Stimulated activated naive CD8-positive, alpha-beta T cell treated with anti-CD3 and anti-CD28 coated beads, Interleukin-15, Interleukin-2, amounts not matched to agents 100 U/mL and 50 U/mL, for 24 hours (primary cell): ENCODE results near the gene FGD2.
A peak's percentile ranks its signal among the peaks of the same experiment; 100 is the strongest.
"Not testable (repeated sequence)": the region's sequence is repeated elsewhere in the genome, so short reads cannot be mapped to it uniquely, and the experiment has no call there.

Source experiments
- ATAC-seq: fragments of 150-1000 bp; cut with Tn5 transposase; one replicate; pipeline ENCODE4 v1.10.0; 2021
- DNase-seq: peaks from one replicate; pipeline ENCODE4 v3.0.0; 2021

The FGD2 gene

GRCh38 chr6:37039958-37040357 lies 34.5 kb downstream of the FGD2 start:
- DNase-seq, result no peak
- ATAC-seq, result no peak

DNA sequence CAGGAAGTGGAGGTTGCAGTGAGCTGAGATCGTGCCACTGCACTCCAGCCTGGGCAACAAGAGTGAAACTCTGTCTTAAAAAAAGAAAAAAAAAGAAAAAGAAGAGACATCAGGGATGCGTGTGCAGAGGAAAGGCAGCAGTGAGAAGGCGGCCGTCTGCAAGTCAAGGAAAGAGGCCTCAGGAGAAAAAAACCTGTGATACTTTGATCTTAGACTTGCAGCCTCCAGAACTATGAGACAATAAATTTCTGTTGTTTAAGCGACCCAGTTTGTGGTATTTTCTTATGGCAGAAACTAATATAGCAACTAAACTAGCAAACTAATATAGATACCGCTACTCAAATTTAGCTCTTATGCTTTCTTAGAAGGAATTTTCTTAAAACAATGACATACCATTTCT lies 36.1 kb downstream of the FGD2 start:
- peak; percentile 13 for ATAC-seq
- no peak for DNase-seq

- no peak for DNase-seq
- no peak for ATAC-seq
Observed at GRCh38 chr6:37042150-37042549, 36.7 kb downstream of the FGD2 start.

DNA sequence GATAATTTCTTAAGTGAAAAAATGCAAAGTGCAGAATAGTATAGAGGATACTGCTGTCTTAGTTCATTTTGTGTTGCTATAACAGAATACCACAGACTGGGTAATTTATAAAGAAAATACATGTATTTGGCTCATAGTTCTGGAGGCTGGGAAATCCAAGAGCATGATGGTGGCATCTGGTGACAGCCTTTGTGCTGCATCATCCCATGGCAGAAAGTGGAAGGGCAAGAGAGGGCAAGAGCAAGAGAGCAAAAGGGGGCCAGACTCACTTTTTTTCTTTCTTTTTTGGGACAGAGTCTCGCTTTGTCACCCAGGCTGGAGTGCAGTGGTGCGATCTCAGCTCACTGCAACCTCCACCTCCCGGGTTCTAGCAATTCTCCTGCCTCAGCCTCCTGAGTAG lies 37.6 kb downstream of the FGD2 start:
- ATAC-seq, result not testable (repeated sequence)

DNA sequence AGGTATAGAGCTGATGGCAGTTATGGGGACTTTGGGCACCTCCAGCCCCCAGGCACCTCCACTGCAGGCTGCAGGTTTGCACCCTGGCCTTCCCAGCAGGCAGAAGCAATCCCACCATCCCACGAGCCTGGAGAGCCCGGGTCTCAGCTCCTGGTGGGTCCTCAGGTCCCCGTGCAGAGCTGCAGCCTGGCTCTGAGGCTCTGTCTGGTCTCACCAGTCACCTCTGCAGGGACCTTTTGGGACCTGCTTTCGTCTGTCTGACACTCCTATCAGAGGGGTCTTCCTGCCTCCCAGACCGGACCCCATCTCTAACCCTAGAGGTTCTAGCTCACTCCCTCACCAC lies 41.9 kb downstream of the FGD2 start:
- ATAC-seq, result no peak

More for the DNA sequence above, 37.6 kb downstream of the FGD2 start:
- not testable (repeated sequence) for DNase-seq

GRCh38 chr6:37047689-37048402 lies 42.4 kb downstream of the FGD2 start:
- ATAC-seq (no peak), DNase-seq (no peak)

More for the DNA sequence above, 41.9 kb downstream of the FGD2 start:
- no peak for DNase-seq

DNA sequence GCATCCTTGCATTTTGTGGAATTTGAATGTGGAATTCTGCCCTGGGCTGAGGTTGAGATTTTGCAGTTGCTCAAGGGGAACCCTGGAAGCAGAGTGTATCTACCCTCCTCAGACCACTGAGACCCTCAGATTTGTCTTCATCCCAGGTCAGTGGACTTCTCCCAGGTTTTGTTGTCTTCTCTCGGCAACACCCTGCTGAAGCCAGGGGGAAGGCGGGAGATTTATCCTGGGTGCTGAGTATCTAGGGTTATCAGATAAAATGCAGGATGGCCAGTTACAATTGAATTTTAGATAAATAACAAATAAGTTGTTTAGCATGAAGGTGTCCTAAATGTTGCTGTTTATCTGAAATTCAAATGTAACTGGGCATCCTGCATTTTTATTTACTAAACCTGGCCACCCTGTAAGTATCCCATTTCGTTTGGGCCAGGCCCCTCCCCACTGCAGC lies 43.0 kb downstream of the FGD2 start:
- ATAC-seq (no peak), DNase-seq (no peak)

GRCh38 chr6:37048851-37049757 lies 43.6 kb downstream of the FGD2 start:
- ATAC-seq, result peak; percentile 81
- peak; percentile 79 for DNase-seq

DNA sequence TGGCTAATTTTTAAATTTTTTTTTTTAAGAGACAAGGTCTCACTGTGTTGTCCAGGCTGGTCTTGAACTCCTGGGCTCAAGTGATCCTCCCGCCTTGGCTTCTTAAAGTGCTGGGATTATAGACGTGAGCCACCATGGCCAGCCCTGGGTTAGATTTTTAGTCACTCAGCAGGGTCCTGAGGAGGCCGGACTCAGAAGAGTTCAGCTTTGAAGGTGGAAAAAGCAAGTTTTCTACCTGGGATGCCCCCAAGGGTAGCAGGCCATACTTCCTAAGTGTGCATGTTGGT lies 44.2 kb downstream of the FGD2 start:
- ATAC-seq, result no peak
- no peak for DNase-seq

DNA sequence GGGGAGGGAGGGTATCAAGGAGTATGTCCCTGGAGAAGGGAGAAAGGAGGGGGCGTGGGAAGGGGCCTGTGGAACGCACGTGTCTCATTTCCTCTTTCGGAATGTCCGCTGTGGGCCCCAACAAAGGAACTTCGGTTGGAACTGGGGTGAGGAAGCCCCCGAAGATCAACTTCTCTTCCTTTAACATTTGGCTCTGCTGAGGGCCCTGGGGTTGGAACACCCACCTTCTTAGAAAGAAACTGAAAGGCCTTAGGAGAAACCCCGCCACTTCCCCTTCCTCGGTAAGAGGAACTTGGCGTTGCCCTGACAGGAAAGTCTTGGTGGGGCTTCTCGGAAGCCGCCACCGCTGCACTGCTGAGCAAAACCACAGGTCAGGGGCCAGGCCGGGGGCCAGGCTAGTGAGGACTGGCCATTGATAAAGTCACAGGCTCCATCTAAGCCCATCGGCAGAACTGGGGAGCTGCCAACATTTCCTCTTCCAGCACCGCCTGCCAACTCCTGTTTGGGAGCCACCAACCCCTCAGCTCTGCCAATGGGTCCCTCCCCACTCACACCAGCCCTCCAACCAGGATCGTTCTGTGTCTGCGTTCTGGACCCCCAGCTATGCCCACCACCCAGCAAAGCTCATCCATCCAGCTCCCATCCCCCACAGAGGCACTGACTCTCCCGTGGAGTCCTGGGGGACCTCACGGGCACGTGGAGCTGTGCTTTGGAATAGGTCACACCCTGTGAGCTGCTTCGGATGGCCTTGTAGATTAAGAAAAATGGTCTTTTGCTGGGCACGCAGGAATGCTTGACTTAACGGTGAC lies 44.8 kb downstream of the FGD2 start:
- ATAC-seq (peak; percentile 42), DNase-seq (peak; percentile 82)

DNA sequence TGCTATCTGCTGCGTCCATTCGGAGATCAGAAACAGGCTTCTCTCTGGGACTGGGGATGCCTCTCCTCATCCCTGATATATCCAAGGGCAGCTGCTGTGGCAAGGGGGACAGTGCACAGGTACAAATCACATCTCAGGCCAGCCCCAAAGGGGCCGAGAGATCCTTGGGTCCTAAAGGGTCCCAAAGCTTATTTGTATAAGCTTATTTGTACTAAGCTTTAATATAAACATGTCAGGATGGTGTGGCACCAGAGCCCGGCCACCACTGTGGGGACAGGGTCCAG lies 45.3 kb downstream of the FGD2 start:
- no peak for DNase-seq
- no peak for ATAC-seq

GRCh38 chr6:37051138-37052026 lies 45.9 kb downstream of the FGD2 start:
- ATAC-seq, result peak; percentile 47
- peak; percentile 95 for DNase-seq

DNA sequence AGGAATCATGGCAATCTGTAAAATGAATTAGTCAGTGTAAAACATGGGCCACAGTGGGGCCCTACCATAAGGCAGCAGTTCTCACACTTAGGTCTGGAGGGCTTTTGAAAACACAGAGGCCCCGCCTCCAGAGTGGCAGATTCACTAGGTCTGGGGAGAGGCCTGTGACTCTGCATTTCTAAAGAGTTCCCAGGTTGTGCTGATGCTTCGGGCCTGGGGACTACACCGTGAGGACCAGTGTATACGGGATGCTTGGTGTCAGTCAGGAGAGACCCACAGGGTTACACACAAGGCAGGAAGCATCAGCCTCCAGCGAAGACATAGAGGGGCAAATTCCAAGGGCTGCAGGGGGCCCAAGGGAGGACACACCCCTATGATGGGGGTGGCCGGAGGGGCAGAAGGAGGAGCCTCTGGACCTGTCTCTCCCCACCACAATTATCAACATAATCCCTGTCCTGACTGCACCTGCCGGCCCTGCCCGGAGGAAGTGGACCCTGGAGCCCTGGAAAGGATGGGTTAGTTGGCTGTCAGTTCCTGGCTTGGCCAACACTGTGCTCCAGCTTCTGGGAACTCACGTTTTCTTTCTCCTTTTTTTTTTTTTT lies 46.7 kb downstream of the FGD2 start:
- peak; percentile 46 for DNase-seq
- no peak for ATAC-seq

- DNase-seq, result no peak
- ATAC-seq, result no peak
Observed at GRCh38 chr6:37053683-37054082, 48.2 kb downstream of the FGD2 start.

- no peak for ATAC-seq
- no peak for DNase-seq
Observed at GRCh38 chr6:37054171-37054570, 48.7 kb downstream of the FGD2 start.

GRCh38 chr6:37054580-37054979 lies 49.1 kb downstream of the FGD2 start:
- no peak for DNase-seq
- no peak for ATAC-seq

GRCh38 chr6:37056112-37056403 lies 50.6 kb downstream of the FGD2 start:
- no peak for DNase-seq
- no peak for ATAC-seq

GRCh38 chr6:37056439-37057127 lies 51.1 kb downstream of the FGD2 start:
- ATAC-seq (no peak), DNase-seq (no peak)

- DNase-seq, result no peak
- no peak for ATAC-seq
Observed at GRCh38 chr6:37057128-37057471, 51.6 kb downstream of the FGD2 start.

DNA sequence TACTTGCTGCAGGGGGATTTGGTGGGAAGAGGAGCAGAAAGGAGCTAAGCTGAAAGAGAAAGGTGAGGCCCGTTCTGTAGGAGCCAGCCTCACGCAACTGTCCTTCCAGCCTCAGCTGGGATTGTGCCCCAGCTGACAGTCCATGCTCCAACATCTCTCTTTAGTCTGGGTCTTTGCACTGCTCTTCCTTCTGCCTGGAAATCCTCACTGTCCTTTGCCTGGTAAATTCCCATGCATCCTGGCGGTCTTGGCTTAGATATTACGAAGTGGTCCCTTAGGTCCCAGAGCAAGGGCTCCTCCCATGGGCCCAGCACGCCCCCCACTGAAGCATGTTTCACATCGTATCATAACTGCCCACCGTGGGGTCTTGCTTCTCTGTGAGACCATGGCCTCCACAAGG lies 52.2 kb downstream of the FGD2 start:
- DNase-seq (no peak), ATAC-seq (no peak)

DNA sequence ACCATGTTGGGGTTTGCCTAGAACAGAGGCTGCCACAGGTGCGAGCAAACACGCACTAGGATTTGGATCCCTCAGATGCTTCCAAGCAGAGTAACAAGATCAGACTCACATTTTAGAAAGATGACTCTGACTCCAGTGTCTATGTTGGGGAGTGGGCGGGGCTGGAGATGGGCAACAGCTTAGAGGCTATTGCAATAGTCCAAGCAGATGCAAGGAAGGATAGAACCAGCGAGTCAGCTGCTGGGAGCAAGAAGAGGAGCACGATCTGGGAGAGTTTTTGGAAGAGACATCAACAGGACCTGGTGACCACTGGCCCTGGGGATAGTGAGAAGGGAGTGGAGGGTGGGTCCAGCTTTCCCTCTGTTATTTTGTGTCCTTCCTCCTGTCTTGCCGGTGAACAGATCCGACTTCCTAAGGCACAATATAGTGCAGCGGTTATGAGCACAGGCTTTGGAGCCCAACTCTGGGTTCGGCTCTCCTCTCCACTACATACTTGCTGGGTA lies 52.7 kb downstream of the FGD2 start:
- DNase-seq (no peak), ATAC-seq (no peak)
